ENCODE results near the gene KIF17. TPM values are rescaled to one million over a fixed set of nuclear protein-coding genes. Genes with fewer than 3 reads are reported as not detected.
"Not testable (repeated sequence)": the region's sequence is repeated elsewhere in the genome, so short reads cannot be mapped to it uniquely, and the experiment has no call there.

Gene KIF17
- total RNA-seq, 1 experiment from 2014 or later = not detected

- DNase-seq (ENCODE audit: low read depth, low spot score); in situ Hi-C loops (cut with HindIII; ENCODE audit: low pct_unique_long_range_greater_than_20kb, low sequenced_read_pairs): not testable (repeated sequence)
Observed at GRCh38 chr1:20718343-20718882, 606 bp upstream of the KIF17 start.

- in situ Hi-C loops (cut with HindIII; ENCODE audit: low pct_unique_long_range_greater_than_20kb, low sequenced_read_pairs) = no loop called here
Observed at GRCh38 chr1:20716232-20716631, 1.6 kb downstream of the KIF17 start.

GRCh38 chr1:20715406-20715805, 2.4 kb downstream of the KIF17 start:
- in situ Hi-C loops (cut with HindIII; ENCODE audit: low pct_unique_long_range_greater_than_20kb, low sequenced_read_pairs) = no loop called here
- DNase-seq (ENCODE audit: low read depth, low spot score) = no peak

More at GRCh38 chr1:20716232-20716631, 1.6 kb downstream of the KIF17 start:
- DNase-seq (ENCODE audit: low read depth, low spot score) = no peak

- no peak for DNase-seq (ENCODE audit: low read depth, low spot score)
- in situ Hi-C loops (cut with HindIII; ENCODE audit: low pct_unique_long_range_greater_than_20kb, low sequenced_read_pairs) = no loop called here
Observed at GRCh38 chr1:20713440-20713839, 4.4 kb downstream of the KIF17 start.

- in situ Hi-C loops (cut with HindIII; ENCODE audit: low pct_unique_long_range_greater_than_20kb, low sequenced_read_pairs) = no loop called here
- no peak for DNase-seq (ENCODE audit: low read depth, low spot score)
Observed at GRCh38 chr1:20712215-20712577, 5.6 kb downstream of the KIF17 start.

- in situ Hi-C loops (cut with HindIII; ENCODE audit: low pct_unique_long_range_greater_than_20kb, low sequenced_read_pairs) = no loop called here
- DNase-seq (ENCODE audit: low read depth, low spot score) = no peak
Observed at GRCh38 chr1:20711285-20712214, 6.3 kb downstream of the KIF17 start.

GRCh38 chr1:20710469-20711284, 7.1 kb downstream of the KIF17 start:
- DNase-seq (ENCODE audit: low read depth, low spot score) = no peak
- in situ Hi-C loops (cut with HindIII; ENCODE audit: low pct_unique_long_range_greater_than_20kb, low sequenced_read_pairs) = no loop called here

- in situ Hi-C loops (cut with HindIII; ENCODE audit: low pct_unique_long_range_greater_than_20kb, low sequenced_read_pairs) = no loop called here
Observed at GRCh38 chr1:20709868-20710267, 7.9 kb downstream of the KIF17 start.

GRCh38 chr1:20708891-20709290, 8.9 kb downstream of the KIF17 start:
- DNase-seq (ENCODE audit: low read depth, low spot score) = no peak
- in situ Hi-C loops (cut with HindIII; ENCODE audit: low pct_unique_long_range_greater_than_20kb, low sequenced_read_pairs) = no loop called here

More at GRCh38 chr1:20709868-20710267, 7.9 kb downstream of the KIF17 start:
- no peak for DNase-seq (ENCODE audit: low read depth, low spot score)

- DNase-seq (ENCODE audit: low read depth, low spot score) = no peak
- in situ Hi-C loops (cut with HindIII; ENCODE audit: low pct_unique_long_range_greater_than_20kb, low sequenced_read_pairs) = no loop called here
Observed at GRCh38 chr1:20708057-20708456, 9.8 kb downstream of the KIF17 start.

- in situ Hi-C loops (cut with HindIII; ENCODE audit: low pct_unique_long_range_greater_than_20kb, low sequenced_read_pairs) = no loop called here
- no peak for DNase-seq (ENCODE audit: low read depth, low spot score)
Observed at GRCh38 chr1:20706841-20707240, 11.0 kb downstream of the KIF17 start.

- in situ Hi-C loops (cut with HindIII; ENCODE audit: low pct_unique_long_range_greater_than_20kb, low sequenced_read_pairs) = no loop called here
- DNase-seq (ENCODE audit: low read depth, low spot score) = no peak
Observed at GRCh38 chr1:20705203-20705755, 12.5 kb downstream of the KIF17 start.

- DNase-seq (ENCODE audit: low read depth, low spot score) = no peak
- in situ Hi-C loops (cut with HindIII; ENCODE audit: low pct_unique_long_range_greater_than_20kb, low sequenced_read_pairs) = no loop called here
Observed at GRCh38 chr1:20704390-20705202, 13.2 kb downstream of the KIF17 start.

- in situ Hi-C loops (cut with HindIII; ENCODE audit: low pct_unique_long_range_greater_than_20kb, low sequenced_read_pairs) = no loop called here
- no peak for DNase-seq (ENCODE audit: low read depth, low spot score)
Observed at GRCh38 chr1:20703124-20703756, 14.6 kb downstream of the KIF17 start.

- in situ Hi-C loops (cut with HindIII; ENCODE audit: low pct_unique_long_range_greater_than_20kb, low sequenced_read_pairs) = no loop called here
- peak; percentile 41 for DNase-seq (ENCODE audit: low read depth, low spot score)
Observed at GRCh38 chr1:20702416-20702815, 15.4 kb downstream of the KIF17 start.

- no peak for DNase-seq (ENCODE audit: low read depth, low spot score)
- in situ Hi-C loops (cut with HindIII; ENCODE audit: low pct_unique_long_range_greater_than_20kb, low sequenced_read_pairs) = no loop called here
Observed at GRCh38 chr1:20701847-20702246, 16.0 kb downstream of the KIF17 start.

- no peak for DNase-seq (ENCODE audit: low read depth, low spot score)
- in situ Hi-C loops (cut with HindIII; ENCODE audit: low pct_unique_long_range_greater_than_20kb, low sequenced_read_pairs) = no loop called here
Observed at GRCh38 chr1:20701446-20701845, 16.4 kb downstream of the KIF17 start.
